Measurements from ENCODE around the gene MANEAL.

Gene MANEAL

GRCh38 chr1:37828410-37829074 is 34.9 kb downstream of the MANEAL start:
- no peak for DNase-seq

GRCh38 chr1:37831109-37831508 is 37.5 kb downstream of the MANEAL start:
- no peak for DNase-seq

GRCh38 chr1:37831809-37832208 is 38.2 kb downstream of the MANEAL start:
- no peak for DNase-seq

DNA sequence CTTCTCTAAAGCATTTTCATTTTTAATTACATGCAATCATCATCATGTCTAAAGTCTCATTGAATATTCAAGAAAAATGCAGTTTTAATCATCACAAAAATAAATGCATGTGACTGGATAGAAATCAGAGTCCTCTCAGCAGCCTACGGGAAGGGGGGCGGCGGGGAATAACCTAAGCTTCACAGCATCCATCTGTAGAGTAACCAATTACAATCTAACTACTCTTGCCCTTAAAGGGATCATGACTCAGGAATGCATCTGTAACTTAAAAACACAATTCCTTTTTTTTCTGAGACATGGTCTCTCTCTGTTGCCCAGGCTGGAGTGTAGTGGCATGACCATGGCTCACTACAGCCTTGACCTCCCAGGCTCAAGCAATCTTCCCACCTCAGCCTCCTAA is 43.1 kb downstream of the MANEAL start:
- no peak for DNase-seq

DNA sequence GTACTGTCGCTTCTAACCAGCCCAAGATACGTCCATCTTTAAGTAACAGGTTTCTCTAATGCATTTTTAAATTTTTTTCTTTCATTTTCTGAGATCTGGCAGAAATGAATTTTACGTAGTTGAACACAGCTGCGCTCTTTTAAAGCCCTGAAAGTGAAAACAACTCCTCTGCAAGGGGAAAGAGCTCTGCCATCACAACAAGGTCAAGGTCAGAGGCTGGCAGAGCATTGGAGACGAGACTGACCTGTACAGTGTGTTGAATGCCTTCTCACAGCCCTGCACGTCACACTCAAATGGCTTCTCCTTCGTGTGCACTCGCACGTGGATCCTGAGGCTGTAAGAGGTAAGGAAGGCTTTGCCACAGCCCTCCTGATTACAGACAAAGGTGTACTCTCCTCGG is 46.0 kb downstream of the MANEAL start:
- DNase-seq, result no peak

DNA sequence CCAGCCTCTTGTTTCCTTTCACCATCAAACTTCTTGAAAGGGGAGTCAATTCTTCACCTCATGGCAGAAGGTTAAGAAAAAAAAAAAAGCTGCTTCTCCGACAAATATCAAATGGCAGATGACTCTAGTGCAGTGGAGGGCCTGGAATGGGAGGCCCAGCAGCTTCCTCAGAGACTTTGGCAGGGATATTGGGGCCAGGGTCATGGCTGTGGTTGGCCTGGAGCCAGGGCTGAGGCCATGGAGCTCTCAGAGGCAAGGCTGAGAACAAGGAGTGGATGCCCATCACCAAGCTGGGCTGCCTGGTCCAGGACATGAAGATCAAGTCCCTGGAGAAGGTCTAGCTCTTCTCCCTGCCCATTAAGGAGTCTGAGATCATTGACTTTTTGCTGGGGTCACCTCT is 47.1 kb downstream of the MANEAL start:
- no peak for DNase-seq

DNA sequence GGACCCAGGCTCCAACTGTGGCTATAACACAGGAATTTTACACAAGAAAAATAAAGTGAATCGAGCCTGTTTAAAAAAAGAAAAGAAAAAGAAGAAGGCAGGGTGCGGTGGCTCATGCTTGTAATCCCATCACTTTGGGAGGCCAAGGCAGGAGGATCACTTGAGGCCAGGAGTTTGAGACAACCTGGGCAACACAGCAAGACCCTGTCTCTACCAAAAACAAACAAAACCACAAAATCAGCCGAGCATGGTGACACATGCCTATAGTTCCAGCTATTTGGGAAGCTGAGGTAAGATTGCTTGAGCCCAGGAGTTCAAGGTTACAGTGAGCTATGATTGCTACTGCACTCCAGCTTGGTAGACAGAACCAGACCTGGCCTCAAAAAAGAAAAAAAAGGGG is 48.0 kb downstream of the MANEAL start:
- DNase-seq, result no peak

- DNase-seq, result no peak
Observed at GRCh38 chr1:37844536-37844935, 50.9 kb downstream of the MANEAL start.

- DNase-seq, result no peak
Observed at GRCh38 chr1:37845049-37845646, 51.5 kb downstream of the MANEAL start.

GRCh38 chr1:37845786-37846185 is 52.1 kb downstream of the MANEAL start:
- no peak for DNase-seq

- no peak for DNase-seq
Observed at GRCh38 chr1:37846647-37847339, 53.1 kb downstream of the MANEAL start.

GRCh38 chr1:37849480-37849879 is 55.8 kb downstream of the MANEAL start:
- no peak for DNase-seq

DNA sequence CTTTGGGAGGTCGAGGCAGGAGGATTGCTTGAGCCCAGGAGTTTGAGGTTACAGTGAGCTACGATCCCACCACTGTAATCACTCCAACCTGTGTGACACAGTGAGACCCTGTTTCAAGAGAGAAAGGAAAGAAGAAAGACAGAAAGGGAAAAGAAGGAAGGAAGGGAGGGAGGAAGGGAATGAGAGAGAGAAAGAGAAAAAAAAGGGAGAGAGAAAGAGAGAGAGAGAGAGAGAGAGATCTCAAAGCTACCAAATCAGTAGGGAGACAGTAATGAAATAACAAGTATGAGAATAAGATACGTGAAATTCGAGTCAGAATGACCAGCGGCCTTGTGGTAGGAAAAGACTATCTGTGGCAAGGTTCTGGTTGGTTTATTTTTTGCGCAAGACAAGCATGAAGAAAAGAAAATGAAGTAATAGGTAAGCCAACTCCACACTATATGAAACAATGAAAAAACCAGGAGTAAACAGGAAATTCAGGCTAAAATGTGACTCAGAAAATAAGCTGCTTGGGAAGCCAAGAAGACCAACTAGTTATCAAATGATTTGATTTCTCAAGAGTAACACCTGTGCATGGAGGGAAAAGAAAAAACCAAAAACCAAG is 56.8 kb downstream of the MANEAL start:
- no peak for DNase-seq
